HFF-Myc (cell line): ENCODE results near the gene RPRD1A.

Source experiments
- DNase-seq: peaks from one replicate; pipeline ENCODE4 v3.0.0-alpha.2; 2011; ENCODE audit warnings: low read depth; ENCODE audit errors: extremely low read depth
- H3K4me3 ChIP-seq: replicated peaks from 2 replicates; pipeline ENCODE4 v1.5.1; 2011; ENCODE audit warnings: low read depth, mild to moderate bottlenecking, control low read depth, low read length
- TF ChIP-seq, protein P1 (sequence below): IDR thresholded peaks from 2 replicates; pipeline ENCODE4 v1.5.1; 2012; ENCODE audit warnings: mild to moderate bottlenecking, low read depth, low read length, control low read depth; ENCODE audit errors: missing control alignments

RPRD1A gene

DNA sequence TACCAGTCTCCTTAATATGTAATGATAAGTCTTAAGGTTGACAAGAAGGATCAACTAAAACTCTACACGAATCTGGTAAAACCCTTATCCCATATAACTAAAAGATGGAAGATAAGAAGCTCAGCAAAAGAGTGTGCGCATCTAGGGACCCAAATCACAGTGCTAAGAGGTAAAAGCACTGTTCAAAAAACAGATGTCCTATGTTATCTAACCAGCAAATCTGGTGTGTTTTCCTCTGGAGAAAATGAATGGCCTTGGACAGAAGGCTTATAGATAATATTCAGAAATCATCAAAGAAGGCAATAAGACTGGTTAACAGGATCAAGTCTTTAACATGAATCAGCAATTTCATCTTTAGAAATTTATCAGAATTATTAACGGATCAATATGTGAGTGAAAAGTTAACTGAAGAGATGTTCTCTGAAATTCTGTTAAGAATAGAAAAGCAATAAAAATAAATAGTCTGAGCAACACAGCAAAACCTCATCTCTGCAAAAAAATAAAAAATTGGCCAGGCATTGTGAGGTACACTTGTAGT lies 47.1 kb downstream of the RPRD1A start:
- H3K4me3 ChIP-seq, result no peak overlapping the region
- DNase-seq, result no peak
- TF ChIP-seq, protein P1, sequence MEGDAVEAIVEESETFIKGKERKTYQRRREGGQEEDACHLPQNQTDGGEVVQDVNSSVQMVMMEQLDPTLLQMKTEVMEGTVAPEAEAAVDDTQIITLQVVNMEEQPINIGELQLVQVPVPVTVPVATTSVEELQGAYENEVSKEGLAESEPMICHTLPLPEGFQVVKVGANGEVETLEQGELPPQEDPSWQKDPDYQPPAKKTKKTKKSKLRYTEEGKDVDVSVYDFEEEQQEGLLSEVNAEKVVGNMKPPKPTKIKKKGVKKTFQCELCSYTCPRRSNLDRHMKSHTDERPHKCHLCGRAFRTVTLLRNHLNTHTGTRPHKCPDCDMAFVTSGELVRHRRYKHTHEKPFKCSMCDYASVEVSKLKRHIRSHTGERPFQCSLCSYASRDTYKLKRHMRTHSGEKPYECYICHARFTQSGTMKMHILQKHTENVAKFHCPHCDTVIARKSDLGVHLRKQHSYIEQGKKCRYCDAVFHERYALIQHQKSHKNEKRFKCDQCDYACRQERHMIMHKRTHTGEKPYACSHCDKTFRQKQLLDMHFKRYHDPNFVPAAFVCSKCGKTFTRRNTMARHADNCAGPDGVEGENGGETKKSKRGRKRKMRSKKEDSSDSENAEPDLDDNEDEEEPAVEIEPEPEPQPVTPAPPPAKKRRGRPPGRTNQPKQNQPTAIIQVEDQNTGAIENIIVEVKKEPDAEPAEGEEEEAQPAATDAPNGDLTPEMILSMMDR, result no peak

DNA sequence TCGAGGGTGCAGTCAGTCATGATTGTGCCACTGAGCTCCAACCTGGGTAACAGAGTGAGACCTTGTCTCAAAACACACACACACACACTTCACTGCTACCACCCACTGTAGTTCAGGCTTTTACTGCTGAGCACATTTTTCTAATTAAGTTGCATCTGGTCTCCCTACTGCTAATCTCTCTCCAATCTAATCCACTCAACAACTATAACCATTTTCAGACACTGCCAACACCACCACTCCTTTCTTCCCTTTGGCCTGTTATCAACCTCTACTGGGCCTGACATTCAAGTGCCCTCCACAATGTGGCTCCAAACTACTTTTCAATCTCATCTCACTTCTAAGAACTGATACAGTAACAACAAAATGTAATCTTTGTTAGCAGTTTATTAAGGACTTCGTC lies 50.1 kb downstream of the RPRD1A start:
- H3K4me3 ChIP-seq, result no peak overlapping the region
- TF ChIP-seq, protein P1, result no peak
- no peak for DNase-seq

DNA sequence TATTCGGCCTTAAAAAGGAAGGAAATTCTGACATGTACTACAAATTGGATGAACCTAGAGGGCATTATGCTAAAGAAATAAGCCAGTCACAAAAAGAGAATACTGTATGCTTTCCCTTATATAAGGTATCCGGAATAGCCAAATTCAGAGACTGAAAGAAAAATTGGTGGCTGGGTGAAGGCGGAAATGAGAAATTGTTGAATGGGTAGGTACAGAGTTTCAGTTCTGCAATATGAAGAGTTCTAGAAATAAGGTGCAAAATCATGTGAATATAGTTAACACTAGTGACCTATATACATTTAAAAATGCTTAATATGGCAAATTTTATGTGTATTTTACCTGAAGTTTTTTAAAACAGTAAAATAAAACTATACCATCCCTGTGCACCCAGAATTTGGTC lies 51.7 kb downstream of the RPRD1A start:
- TF ChIP-seq, protein P1, result no peak
- no peak overlapping the region for H3K4me3 ChIP-seq
- DNase-seq, result no peak

DNA sequence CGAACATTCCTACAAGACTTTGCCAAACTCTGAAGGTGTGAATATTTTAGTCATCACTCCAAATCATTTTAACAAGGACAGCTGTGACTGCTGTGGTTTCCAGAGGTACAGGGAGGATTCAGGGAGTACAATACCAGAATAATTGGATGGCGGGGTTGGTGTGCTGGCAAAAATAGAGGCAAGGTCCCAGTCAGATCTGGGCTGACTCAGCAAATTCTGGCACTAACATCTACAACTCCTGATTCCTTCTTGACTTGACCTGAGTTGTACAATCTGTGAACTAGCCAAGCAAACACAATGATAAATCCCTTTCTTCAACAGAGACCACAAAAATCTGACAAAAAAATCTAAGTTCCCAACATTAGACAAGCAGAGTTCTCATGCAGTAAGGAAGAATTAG lies 54.5 kb downstream of the RPRD1A start:
- DNase-seq, result no peak

DNA sequence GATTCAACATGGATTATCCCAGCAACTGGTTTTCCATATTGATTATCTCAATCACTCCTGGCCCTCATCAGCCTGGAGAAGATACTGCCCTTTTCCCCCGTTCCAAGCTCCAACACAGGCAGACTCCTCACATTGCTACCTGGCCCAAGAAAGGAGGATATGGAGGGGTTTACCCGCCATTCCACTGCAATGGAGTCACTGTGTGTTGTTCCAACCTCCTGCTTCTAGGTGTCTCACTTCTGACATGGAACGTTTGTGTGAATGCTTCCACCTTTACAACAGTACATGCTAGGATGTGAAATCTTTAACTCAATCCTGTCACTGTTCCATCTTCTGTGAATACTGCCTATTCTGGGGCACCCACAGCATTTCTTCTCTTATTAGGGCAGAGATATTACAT lies 58.1 kb downstream of the RPRD1A start:
- DNase-seq, result no peak
- TF ChIP-seq, protein P1, result no peak
- no peak overlapping the region for H3K4me3 ChIP-seq

More for the DNA sequence above, 54.5 kb downstream of the RPRD1A start:
- TF ChIP-seq, protein P1, result no peak
- no peak overlapping the region for H3K4me3 ChIP-seq

DNA sequence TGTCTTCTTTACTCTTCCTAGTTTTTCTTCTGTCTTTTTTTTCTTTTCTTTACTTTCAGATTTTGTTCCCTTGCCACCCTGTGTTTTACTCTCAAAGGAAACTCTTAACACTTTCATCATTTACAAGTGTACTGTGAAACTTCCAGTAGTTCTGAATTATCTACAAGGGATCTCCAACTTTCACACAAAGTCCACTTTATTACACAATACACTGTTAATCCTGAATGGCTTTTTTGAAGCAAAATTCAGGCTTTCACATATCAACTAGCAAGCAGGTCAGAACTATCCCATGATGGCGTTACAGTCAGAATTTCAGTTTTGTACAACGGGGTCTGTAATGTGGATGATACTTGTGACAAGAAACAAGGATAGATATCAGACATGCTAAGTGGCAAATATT lies 60.4 kb downstream of the RPRD1A start:
- no peak overlapping the region for H3K4me3 ChIP-seq
- DNase-seq, result no peak
- TF ChIP-seq, protein P1, result no peak

DNA sequence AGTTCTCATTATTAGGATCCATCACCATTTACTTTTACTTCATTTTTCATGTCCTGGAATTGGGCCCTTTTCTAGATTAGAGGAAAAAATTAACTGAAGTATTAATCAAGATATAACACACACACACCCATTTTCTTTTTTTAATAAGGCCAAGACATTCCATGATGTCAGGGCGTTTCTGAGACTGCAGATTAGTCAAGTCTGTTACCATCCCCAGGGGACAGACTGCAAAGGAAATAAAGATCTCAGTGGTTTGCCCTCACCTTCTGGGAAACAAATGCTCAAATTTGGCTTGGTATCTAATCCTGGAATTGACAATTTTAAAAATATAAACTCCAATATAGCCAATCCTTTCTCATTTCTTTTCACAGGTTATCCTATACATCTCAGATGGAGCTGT lies 67.4 kb downstream of the RPRD1A start:
- DNase-seq, result no peak
- H3K4me3 ChIP-seq, result no peak overlapping the region
- TF ChIP-seq, protein P1, result no peak
